EL (cell line): Measurements from ENCODE around the gene CBR4.

Source experiments
- DNase-seq: peaks from one replicate; pipeline ENCODE4 v3.0.0-alpha.2; 2016

Gene CBR4

DNA sequence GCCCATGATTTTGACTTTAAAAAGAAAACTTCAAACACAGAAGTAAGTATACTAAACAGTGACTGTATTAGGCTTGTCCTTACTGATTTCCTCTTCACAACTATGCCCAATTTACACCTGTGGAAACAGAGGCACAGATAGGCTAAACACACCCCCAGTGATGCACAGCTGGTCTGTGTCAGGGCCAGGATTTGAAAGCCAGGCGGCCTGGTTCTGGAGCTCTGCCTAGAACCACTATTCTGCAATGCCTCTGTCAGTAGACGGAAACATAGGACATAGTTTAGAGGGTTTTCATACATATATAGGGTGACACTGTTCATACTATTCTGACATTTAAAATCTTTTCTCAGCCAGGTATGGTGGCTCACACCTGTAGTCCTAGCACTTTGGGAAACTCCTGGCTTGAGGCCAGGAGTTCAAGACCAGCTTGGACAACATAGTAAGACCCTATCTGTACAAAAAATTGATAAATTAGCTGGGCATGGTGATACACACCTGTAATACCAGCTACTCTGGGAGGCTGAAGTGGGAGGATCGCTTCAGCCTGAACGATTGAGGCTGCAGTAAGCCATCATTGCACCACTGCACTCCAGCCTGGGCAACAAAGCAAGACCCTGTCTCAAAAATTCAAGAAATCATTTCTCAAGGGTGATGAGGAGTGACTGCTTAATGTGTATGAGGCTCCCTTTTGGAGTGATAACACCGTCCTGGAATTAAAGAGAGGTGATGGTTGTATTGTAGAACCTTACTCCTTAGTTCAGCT lies 23.0 kb upstream of the CBR4 start:
- DNase-seq, result no peak

DNA sequence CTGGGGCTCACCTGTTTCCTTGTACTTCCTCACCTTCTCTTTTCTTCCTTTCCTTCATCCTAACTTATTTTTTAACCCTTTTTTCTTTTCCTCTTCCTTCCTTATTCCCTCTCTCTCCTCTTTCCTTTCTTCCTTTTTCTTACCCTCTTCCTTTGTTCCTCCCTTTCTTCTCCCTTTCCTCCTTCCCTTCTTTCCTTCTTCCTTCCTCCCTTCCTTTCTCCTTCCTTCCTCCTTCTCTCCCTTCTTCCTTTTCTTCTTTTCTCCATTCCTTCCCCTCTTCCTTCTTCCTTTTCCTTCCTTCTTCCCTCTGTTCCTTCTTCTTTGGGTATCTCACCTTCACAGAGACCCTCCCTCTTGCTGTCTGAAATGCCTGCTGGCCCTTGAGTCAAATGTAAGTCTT lies 22.1 kb upstream of the CBR4 start:
- no peak for DNase-seq

DNA sequence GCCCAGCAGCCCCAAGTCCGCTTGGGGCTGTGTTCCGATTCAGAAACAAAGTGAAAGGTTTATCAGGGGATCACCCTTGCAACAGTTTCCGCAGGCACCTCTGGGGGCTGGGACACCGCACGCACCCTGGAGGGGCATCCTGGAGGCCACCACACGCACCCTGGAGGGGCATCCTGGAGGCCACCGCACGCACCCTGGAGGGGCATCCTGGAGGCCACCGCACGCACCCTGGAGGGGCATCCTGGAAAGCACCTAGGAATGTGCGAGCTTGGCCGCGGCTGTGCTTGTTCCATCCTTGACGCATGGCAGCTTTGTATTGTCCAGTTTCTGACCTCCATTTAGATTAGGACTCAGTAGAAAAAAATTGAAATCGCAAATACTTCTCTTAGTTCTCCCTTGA lies 21.3 kb upstream of the CBR4 start:
- DNase-seq, result no peak

DNA sequence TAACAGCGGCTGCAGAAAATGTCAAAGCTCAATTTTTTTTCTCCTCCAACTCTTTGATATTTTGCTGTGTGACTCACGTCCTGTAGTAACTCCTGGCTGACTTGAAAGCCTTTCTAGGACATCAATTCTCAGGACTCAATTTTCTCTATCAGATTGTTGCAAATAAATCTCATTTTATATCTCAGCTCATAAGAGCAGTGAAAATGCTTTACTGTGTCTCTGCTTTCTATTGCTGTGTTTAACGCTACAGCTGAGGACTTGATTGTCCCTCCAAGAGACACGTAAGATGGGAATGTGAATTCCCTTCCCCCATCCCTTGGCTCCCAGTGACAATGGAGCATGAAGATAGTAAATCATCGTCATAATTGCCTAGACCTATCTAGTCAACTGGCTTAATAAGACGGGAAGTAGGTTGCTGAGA lies 20.5 kb upstream of the CBR4 start:
- no peak for DNase-seq

DNA sequence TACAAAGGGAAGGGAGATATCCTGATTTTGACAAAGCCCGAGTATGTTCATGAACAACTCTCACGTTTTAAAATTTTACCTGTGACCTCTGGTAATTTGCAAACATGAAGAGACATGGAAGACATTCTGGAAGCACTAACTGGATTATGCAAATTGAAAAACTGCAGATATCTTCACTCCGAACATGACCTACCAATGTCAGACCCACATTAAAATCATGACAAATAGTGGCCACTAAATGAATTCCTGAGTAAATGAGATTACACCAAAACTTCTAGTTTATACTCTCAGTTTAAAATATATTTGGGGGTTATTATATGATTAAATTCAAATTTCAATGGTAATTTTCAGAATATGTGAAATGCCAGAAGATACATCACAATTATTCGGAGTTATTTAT lies 19.9 kb upstream of the CBR4 start:
- no peak for DNase-seq

DNA sequence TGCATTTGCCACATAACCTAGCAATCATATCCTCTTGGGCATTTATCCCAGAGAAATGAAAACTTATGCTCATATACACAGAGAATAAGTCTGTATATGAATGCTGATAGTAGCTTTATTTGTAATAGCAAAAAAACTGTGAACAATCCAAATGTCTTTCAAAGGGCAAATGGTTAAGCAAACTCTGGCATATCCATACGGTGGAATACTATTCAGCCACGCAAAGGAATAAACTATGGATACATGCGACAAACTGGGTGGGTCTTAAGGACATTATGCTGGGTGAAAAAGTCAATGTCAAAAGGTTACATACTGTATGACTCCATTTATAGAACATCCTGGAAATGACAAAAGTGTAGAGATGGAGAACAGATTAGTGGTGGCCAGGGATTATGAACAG lies 17.6 kb upstream of the CBR4 start:
- no peak for DNase-seq

DNA sequence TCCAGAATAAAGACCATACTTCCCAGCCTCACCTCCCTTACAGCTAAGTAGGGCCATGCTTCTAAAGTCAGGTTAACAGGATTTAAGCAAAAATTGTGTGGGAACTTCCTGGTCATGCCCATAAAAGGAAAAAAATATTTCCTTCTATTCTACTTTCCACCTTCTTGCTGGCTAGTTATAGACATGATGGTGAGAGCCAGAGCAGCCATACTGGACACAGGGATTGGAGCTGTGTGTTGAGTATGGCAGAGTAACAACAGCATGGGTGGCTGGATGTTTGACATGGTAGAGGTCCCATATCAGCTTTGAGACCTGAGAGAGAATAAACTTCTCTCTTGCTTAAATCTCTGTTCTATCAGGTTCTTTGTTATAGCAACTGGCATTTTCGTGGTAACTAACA lies 15.1 kb upstream of the CBR4 start:
- no peak for DNase-seq

DNA sequence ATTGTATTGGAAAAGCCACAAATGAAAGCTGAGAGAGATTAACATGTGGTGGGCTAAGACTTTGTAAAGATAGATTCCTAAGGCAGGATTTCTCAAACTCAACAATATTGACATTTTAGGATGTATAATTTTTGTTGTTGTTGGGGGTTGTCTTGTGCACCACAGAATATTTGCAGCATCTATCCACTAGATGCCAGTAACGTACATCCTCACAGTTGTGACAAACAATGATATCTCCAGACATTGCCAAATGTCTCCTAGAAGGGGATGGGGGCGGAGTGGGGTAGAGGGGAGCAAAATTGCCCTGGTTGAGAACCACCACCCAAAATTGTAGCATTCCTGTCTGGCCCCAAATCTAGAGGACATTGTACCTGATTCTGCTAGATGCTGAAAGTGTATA lies 14.7 kb upstream of the CBR4 start:
- peak; percentile 41 for DNase-seq

DNA sequence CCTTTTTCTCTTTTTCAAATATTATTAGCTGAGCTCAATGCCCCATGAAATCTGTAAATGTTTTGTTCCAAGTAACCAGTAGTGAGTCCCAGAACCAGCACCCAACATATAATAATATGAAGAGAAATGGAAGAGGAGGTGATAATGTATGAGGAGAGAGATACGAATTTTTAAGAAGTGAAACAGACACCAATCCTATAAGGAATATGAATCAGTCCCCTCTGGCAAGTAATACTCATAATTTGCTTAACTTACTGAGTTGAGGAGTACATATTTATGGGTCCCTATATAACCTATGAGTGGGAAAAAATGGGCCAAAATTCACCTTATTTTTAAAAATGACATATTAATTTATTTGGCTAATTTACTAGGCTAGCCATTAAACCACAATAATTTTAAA lies 8.4 kb upstream of the CBR4 start:
- DNase-seq, result no peak

DNA sequence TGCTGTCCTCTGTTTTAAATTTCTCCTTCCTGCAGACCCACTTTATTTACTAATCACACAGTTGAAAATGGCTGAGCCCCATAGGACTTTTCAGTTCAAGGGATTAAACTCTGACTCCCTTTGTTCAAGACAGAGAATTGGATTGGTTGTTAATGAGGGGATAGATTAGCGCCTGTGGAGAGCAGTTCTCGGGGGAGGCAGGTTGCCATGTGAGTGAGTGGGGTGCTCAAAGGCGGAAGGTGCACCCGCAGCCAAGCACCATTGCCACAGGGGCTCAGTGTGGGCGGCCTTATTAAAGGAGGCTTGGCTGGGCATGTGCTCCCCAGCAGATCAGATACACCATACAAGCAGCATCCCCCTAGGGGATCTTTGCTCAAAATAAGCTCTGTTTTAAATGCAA lies 7.9 kb upstream of the CBR4 start:
- no peak for DNase-seq

DNA sequence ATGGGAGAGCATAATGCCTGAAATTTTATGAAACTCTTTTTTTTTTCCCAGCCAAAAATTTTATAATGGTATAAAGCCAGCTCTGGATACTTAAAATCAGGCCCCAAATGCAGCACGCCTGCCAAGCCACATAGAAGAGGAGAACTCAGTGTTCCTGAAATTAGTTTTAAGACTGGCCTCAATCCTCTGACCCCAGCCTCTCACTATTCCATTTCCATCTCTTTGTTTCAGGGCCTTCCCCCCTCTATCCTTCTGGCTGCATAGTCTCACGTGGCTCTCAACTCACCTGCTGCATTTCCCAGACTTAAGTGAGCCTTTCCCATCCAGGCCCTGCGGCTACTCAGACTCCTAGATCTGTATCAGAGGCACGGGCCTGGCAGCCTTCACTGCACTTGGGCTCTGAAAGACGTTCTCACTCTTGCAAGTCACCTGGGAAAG lies 5.2 kb upstream of the CBR4 start:
- no peak for DNase-seq

DNA sequence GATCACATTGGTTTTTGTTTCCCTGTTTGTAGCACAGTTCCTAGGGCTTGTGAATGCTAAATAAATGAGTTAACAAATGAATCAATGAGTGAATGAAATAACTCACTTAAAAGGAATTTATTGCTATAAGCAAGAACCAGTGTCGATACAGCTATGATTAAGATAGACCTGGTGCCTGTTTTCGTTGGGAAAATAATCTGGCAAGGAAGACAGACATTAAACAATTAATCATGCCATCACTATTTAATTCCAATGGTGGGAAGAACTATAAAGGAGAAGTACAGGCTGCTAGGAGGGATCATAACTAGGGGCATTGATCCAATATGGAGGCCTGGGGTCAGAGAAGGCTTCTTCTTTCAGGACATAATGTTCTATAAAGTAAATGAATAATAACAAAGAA lies 4.5 kb upstream of the CBR4 start:
- peak; percentile 66 for DNase-seq

DNA sequence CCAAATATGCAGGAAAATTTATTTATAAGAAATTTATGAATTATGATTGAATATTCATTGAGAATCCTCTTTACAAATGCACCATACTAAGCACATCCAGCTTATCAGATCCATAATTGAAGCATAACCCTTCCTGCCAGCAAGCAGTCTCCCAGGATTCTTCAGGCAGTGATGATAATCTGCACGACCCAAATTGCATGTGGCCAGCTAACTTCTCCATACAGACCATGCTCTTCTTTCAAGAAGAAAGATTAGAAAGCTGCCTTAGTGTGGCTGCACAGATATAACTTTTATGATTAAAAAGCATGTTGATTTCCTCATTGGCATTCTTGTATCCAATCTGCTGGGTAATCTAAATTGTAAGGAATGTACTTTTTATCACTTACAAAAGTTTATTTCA lies 3.3 kb upstream of the CBR4 start:
- no peak for DNase-seq

DNA sequence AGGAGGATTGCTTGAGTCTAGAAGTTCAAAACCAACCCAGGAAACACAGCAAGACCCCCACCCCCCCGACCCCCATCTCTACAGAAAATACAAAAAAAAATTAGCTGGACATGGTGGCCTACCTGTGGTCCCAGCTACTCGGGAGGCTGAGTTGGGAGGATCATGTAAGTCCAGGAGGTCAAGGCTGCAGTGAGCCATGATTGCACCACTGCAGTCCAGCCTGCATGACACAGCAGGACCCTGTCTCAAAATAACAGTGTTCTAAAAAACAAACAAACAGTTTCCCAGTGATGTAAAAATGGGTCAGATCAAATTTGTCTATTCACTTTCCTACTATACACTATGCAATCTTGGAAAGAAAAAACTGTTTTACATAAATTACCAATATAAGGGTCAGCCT lies 2.0 kb upstream of the CBR4 start:
- no peak for DNase-seq

DNA sequence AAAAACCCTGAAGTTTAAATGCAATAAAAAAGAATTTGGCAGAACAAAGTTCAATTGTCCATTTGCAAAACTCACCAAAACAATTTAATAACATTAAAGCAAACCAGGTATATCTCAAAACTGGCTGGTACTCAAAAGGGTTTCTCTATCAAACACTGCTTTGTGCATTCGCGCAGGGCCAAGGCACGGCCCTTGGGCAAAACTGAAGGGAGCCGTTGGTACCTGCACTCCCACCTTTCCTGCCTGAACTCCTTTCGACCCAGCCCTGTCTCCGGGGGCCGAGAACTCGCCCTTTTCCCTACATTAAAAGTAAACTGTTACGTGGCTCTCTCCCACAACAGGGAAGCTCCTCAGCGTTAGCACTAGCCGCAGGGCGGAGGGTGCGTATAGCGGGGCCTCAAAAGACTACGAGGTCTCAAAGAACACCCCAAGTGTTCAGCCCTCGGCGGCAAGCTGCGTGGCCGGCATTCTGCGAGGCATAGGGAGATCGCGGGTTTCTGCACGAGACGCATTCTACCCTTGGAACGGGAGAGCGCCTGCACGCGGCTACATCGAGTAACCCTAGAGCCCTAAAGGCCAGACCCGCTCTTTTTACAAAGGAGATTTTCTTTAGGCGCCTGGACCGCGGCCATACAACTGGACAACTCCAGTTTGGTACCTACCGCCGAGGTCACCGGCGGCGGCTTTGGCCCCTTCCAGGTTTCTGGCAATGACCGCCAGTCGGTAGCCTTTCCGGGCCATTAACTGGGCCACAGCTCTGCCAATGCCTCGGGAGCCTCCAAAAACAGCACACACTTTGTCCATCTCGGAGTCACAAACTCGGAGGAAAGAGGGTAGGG lies 550 bp downstream of the CBR4 start:
- peak; percentile 66 for DNase-seq

DNA sequence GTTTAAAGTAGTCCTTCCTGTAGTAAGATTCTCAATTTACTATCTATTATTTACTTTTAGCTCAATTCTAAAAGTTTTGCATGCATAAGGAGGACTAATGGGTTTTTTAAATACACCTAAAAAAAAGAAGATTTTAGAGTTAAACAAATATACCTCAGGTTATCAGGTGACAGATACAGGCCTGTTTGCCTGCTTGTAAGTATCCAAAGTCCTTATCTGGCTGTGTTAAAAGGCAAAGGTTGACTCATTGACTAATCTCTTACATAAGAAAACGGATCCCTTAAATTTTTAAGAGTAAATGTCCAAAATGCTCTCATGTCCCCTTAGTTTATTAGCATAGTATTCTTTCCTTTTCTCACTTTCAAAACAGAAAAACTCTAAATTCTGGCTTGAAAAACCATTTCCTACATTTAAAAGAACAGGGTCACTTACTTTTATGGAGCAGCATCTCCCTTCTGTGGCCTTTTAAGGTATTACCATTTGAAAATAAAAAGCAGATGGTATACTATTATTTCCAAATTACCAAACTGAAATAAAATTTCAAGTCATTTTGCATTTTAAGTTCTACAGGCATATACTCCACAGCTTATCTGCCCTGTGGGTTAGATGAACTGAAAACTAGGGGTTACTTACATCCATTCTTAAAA lies 4.5 kb downstream of the CBR4 start:
- peak; percentile 26 for DNase-seq

DNA sequence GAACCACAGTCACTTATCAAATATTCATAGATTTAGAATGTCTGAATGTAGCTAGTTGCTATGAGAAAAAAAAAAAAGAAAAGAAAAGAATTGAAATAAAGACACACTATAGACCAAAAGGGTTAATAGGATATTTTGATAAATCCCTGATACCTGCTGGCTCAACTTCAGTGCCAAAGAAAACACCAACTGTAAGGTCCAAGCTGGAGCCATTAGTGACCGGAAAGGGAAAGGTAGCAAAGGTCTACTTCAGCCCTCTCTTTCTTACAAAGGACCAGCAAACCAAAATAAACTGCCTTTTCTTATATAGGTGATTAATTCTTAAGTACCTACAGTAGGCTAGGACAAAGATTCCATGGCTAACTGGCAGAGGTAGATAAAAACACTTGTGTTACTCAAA lies 9.7 kb downstream of the CBR4 start:
- DNase-seq, result no peak

DNA sequence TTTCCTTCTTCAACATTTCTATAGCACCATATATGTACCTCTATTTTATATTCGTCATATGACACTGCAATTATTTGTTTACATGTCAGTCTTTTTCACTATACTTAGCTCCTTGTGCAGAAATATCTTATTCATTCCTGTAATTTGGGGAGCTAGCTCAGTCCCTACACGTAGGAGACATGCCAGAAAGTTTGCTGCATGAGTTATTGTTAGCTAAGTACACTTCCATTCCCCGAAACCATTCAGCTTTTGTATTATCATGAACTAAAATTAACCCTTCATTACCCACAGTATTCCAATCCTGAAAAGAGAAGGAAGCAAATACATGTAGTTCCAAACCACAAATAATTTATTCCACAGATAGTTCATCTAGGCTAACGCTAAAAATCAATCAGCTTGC lies 10.2 kb downstream of the CBR4 start:
- DNase-seq, result no peak

DNA sequence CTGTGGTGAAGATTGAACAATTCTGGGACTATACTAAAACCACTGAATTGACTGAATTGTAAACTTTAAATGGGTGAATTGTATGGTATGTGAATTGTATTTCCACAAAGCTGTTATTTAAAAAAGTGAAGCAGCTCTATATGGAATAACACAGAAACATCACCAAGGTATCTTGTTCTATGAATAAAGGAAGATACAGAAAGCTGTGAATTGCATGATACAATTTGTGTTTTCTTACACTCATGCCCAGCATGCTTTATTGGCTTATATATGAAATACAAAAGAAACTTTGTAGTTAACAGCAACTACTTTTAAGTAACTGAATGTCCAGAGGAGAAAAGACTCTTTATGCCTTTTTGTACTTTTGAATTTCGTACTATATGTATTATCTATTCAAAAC lies 11.5 kb downstream of the CBR4 start:
- DNase-seq, result no peak

DNA sequence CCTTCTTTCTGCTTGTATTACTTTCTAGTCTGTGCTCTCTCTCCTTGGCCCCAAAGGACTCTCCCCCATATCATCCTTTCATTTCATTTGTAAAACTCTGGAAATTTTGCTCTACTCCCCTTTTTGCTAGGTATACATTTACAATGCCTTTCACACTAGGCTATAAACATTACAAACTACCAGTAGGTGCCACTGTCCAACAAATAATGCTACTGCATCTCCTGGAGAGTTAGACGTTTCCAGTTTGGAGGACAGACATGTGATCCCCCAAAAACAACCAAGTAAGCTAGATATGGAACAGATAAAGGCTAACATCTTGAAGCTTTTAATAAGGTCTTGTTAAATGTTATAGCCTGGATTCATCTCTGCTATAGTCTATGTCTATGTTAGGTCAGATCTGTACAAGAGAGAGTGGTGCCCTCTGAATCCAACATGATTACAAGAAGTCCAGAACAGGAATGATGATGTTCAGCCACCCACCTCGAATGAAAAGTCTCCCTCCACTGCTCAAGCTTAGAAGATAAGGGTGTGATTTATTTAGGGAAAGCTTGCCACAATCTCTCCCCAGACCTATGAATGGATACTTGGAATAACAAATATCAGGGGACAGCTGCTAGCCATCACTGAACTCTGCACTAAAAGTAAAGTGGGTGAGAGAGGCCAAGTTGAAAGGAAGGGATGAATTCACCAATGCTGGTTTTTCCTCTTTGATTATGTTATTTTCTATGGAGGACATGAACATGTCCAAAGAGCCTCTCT lies 14.3 kb downstream of the CBR4 start:
- DNase-seq, result no peak

DNA sequence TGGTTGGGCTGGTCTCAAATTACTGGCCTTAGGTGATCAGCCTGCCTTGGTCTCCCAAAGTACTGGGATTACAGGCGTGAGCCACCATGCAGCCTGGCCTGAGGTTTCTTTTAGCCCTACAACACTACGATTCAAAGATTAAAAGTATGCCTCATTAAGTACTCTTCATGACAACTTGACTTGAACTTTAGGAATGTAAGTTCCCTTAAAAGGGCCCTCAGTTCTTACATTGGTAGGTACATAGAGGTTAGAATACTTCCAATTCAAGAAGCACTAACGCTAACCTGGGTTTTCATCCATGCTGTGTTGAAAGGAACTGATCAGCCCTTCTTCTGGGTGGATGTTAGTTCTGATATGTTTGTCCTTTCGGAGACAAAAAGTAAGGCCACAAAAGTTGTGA lies 15.1 kb downstream of the CBR4 start:
- no peak for DNase-seq

DNA sequence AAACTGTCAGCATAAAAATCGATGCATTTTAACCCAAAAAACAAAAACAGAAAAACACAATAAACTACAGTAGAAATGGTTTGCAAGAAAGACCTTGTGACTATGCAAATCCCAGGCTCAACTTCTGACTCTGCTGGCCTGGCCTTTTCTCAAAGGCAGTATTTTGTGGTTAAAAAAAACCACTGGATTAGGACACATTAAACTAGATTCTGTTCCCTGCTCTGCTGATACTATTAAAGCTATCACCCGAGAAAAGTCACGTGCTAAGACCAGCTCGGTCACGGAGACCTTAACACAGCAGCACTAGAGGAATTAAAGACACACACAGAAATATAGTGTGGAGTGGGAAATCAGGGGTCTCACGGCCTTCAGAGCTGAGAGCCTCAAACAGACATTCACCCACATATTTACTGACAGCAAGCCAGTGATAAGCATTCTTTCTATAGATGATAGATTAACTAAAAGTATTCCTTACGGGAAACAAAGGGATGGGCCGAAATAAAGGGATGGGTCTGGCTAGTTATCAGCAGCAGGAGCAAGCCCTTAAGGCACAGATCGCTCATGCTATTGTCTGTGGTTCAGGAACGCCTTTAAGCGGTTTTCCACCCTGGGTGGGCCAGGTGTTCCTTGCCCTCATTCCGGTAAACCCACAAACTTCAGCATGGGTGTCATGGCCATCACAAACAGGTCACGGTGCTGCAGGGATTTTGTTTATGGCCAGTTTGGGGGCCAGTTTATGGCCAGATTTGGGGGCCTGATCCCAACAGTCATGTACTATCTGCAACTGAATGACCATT lies 16.1 kb downstream of the CBR4 start:
- DNase-seq, result no peak
